Measurements from ENCODE around the gene SUPT3H.

The SUPT3H gene

DNA sequence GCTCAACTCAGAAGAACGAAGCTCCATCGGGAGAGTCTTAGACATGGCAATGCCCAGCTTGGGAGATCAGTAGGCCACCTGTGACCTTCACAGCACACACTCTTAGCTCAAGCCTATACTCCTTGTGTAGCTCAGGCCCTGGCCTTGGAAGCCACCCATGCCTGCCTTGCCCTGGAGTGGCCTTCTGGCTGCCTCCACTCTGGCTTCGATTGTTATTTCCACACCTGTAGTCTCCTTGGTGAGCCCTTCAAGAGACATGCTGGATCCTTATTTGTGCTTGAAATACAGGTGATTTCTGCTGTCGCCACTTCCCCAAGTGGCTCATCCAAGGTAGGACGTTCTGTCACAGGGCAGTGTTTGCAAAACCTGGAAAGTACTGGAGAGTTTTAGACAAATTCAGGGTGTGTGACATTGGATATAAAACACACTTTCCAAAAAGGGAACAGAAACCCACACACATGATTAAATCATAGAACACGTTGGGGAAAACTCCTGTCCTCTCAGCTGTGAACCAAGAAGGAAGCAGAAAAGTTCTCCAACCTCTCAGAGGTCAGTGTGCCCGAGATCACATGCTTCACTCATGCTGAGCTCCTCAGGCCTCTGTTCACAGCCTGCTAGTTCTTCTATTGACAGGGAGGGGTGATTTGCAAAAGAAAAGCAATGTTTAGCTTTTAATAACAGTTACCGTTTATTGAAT is 598.5 kb downstream of the SUPT3H start:
- DNase-seq = no peak

Measured in bone marrow (tissue), 2 donors.